HK-2 (cell line): ENCODE results near the gene RBM47.
"Not testable (repeated sequence)": the region's sequence is repeated elsewhere in the genome, so short reads cannot be mapped to it uniquely, and the experiment has no call there.

Source experiments
- DNase-seq: peaks from one replicate; pipeline ENCODE4 v3.0.0-alpha.2; 2018; ENCODE audit not compliant: unreplicated experiment

RBM47 gene

DNA sequence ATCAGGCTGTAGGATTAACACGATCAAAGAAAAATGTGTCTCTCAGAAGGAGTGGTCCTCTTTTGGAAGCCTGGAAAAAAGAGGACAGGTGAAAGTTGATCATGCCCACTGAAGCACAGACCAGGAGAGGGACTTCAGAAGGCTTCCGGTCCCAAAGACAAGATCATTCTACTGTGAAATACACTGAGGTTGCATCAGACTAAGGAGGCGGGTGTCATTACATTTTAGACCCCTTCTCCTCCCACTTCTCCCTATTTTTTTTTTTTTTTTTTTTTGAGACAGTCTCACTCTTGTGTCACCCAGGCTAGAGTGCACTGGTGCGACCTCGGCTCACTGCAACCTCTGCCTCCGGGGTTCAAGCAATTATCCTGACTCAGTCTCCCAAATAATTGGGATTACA lies 67.5 kb downstream of the RBM47 start:
- no peak for DNase-seq

DNA sequence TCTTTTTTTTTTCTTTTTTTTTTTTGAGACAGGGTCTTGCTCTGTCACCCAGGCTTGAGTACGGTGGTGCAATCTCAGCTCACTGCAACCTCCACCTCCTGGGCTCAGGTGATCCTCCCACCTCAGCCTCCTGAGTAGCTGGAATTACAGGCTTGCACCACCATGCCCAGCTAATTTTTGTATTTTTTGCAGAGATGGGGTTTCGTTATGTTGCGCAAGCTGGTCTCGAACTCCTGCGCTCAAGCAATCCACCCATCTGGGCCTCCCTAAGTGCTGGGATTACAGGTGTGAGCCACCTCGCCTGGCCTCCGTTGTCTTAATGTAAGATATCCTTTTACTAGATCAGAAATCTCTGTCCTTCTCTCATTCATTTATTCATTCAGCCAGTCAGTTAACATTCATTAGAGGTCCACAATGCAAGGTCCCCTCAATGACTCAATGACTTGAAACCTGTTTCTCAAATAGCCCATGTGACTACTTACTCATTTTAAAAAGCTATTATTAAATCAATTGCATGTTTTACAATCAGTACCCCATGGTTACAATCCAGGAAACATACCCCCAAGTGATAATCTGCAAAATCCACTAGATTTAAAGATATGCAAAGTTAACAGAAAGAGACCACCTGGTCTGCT lies 68.0 kb downstream of the RBM47 start:
- not testable (repeated sequence) for DNase-seq

GRCh38 chr4:40559585-40560465 lies 69.8 kb downstream of the RBM47 start:
- DNase-seq, result no peak

- DNase-seq, result no peak
These were observed 71.9 kb downstream of the RBM47 start for GRCh38 chr4:40557736-40558135.

- DNase-seq, result no peak
These were observed 74.3 kb downstream of the RBM47 start for GRCh38 chr4:40555176-40555900.

GRCh38 chr4:40554641-40555040 lies 75.0 kb downstream of the RBM47 start:
- not testable (repeated sequence) for DNase-seq

- no peak for DNase-seq
These were observed 75.7 kb downstream of the RBM47 start for GRCh38 chr4:40553995-40554394.

- DNase-seq, result no peak
These were observed 77.1 kb downstream of the RBM47 start for GRCh38 chr4:40552536-40552935.

- not testable (repeated sequence) for DNase-seq
These were observed 78.0 kb downstream of the RBM47 start for GRCh38 chr4:40551568-40552136.

- no peak for DNase-seq
These were observed 78.7 kb downstream of the RBM47 start for GRCh38 chr4:40550948-40551462.

- no peak for DNase-seq
These were observed 79.5 kb downstream of the RBM47 start for GRCh38 chr4:40550196-40550595.

DNA sequence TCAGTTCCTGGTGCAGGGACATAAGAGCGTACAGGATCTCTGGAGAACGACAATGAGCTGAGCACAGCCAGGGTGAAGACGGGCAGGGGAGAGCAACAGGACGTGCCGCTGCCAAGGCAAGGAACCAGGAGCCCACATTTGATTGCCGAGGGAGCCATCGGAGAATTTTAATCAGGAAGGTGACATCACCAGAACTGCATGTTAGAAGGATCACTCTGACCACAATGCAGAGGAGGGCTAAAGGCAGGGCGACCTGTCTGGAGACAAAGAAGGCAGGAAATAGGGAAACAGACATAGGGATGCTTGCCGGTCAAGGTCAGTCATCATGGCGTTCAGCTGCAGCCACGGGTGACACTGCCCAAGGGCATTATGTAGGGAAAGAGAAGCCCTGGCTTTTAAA lies 81.4 kb downstream of the RBM47 start:
- no peak for DNase-seq

DNA sequence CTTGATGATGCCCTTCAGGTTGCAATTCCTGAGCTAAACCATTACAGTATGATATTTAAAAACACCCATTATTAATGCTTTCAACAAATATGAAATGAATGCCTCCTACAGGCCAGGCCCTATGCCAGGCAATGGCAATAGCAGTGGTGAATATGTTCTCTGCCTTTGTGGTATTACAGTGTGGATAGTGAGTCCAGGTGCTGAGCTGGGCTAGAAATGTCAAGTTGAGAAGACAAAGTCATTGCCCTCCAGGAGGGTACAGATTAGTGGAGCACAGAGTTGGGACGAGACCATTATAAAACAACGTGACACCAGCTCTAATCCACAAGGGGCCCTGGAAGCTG lies 81.9 kb downstream of the RBM47 start:
- no peak for DNase-seq

DNA sequence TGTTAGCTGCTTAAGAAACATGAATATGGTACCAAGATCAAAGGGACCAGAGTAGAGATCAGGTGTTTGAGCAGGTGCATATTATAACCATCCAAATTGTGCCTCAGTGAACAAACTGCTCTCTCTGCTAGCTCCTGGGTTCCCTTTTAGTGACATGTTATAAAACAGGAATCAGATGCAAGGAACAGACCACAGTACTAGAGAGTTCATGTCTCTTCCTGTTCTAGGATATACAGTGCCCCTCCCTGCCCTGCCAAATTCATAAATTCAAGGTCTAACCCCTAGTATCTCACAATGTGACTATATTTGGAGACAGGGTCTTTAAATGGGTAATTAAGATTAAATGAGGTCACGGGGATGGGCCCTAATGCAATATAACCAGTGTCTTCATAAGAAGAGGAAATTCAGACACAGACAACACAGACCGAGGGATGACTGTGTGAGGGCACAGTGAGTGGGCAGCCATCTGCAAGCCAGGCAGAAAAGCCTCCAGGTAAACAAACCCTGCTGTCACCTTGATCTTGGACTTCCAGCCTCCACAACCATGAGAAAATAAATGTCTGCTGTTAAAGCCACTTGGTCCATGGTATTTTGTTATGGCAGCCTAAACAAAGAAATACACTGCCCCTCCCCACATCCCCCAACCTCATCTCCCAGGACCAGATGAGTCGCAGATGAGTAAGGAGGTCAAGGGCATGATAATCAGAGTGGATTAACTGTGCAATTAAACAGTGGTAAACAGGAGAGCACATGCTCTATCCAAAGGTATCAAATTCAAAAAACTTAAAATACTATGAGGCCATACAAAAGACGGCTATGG lies 82.5 kb downstream of the RBM47 start:
- no peak for DNase-seq

DNA sequence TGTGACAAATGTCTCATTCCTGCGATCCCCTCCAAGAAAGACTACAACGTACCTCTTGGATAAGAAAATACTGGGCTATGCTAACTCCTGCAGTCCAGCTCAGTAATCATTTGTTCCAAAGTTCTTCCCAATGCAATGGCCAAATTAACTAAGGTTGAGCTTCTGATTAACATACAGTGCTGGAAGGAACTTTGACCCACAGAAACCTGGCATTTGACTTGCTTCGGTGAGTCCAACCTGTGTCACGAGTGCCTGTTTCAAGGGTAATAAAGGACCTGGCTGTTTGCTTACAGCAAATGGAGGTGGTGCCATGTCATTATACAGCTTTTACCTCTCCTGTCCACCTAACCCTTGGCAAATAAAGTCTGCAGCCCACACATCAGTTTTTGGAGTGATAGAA lies 83.2 kb downstream of the RBM47 start:
- no peak for DNase-seq

GRCh38 chr4:40545487-40545886 lies 84.2 kb downstream of the RBM47 start:
- DNase-seq, result not testable (repeated sequence)

- DNase-seq, result no peak
These were observed 85.4 kb downstream of the RBM47 start for GRCh38 chr4:40544221-40544620.

GRCh38 chr4:40540800-40541199 lies 88.9 kb downstream of the RBM47 start:
- DNase-seq, result no peak

GRCh38 chr4:40536032-40536431 lies 93.6 kb downstream of the RBM47 start:
- DNase-seq, result no peak

- no peak for DNase-seq
These were observed 98.0 kb downstream of the RBM47 start for GRCh38 chr4:40531636-40532023.

DNA sequence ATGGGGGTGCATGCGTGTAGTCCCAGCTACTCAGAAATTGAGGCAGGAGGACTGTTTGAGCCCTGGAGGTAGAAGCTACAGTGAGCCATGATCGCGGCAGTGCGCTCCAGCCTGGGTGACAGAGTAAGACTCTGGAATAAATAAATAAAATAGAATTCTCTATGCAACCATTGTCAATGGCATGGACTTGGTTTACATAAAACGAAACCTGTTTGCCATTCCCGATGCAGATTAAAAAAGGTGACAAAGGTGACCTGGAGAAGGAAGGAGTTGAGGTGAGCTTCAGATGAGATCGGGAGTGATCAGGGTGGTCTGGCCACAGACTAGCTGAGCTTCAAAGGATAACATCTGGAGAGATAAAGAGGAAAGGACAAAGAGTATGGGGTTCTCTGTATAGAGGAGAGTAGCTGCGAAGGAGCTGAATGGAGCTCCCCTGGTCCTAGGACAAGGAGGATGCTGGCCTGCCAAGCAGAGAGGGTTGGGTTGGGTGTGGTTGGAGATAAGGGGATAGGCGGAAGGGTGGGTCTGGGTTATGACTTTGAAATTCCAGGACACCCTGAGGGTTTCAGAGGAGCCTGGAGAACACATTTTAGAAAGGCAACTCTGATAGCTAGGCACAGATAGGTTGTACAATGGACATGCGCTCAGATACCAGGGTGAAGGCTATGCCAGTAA lies 98.6 kb downstream of the RBM47 start:
- DNase-seq, result no peak
